ENCODE measurements around the gene ARID1B. TPM values are rescaled to one million over a fixed set of nuclear protein-coding genes. Genes with fewer than 3 reads are reported as not detected.
A peak's percentile ranks its signal among the peaks of the same experiment; 100 is the strongest.

The ARID1B gene
- total RNA-seq, 1 experiment from 2014 or later, result 60.3 TPM

DNA sequence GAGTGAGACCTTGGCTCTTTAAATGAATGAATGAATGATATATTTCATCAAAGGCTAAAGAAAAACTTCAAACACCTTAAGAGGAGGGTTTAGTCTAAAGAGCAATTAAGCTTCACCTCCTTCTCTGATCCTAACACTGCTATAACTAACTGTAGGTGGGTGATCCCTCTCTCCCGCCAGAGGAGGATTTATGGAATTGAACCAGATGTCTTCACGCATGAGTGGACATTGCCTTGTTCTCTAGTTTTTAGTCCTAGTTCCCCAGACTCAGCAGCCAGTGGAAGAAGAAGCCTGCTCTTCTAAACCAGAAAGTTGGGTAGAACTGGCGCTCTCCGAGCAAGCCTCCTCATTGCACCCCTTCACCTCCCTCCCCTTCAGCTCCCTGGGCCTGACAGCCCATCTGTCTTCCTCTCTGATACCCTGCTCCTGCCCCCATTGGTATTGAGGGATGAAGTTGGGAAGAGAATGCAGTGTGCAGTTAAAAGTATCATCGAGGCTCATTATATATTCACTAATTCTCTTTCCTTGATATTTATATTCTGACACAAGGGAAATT lies 142.7 kb downstream of the ARID1B start (continued):
- TF ChIP-seq, protein P1, sequence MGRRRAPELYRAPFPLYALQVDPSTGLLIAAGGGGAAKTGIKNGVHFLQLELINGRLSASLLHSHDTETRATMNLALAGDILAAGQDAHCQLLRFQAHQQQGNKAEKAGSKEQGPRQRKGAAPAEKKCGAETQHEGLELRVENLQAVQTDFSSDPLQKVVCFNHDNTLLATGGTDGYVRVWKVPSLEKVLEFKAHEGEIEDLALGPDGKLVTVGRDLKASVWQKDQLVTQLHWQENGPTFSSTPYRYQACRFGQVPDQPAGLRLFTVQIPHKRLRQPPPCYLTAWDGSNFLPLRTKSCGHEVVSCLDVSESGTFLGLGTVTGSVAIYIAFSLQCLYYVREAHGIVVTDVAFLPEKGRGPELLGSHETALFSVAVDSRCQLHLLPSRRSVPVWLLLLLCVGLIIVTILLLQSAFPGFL (CRISPR knock-in tag; IDR thresholded peaks at IDR 0.05; ENCODE audit: borderline replicate concordance), result no peak
- no peak for TF ChIP-seq ESRRA (CRISPR knock-in tag; IDR thresholded peaks at IDR 0.05; ENCODE audit: borderline replicate concordance)
- TF ChIP-seq, protein P2, sequence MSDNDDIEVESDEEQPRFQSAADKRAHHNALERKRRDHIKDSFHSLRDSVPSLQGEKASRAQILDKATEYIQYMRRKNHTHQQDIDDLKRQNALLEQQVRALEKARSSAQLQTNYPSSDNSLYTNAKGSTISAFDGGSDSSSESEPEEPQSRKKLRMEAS (CRISPR knock-in tag; IDR thresholded peaks at IDR 0.05), result no peak

DNA sequence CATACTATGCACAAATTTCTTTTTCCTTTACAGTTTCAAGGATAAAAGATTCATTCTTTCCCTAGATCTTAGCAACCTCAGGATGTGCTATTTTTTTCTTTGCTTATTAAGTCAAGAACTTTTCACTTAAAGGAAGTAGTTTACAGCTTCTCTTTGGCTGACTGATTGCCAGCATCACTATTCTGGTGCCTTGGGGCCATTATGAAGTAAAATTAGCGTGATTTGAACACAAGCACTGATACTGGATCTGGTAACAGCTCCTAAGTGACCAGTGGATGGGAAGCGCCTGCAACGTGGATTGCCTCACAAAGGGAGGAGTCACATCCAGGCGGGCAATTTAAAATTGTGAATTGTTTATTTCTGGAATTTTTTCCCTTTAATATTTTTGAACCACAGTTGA lies 147.1 kb downstream of the ARID1B start:
- Mint-ChIP-seq H3K9me3 (0 out of 2 replicates have a peak, but pooled peaks cover 3% of the 10 kb centered on the region), H3K4me3 (no peak overlapping the region), H3K36me3 (peaks cover 2% of the 10 kb centered on the region; the same call in 1 of the 2 replicates), H3K27me3 (ENCODE audit: low read depth) (no peaks in the 10 kb centered on the region), H3K27ac (peak overlapping the region; percentile 52), H3K4me1 (peaks cover 64% of the 10 kb centered on the region)
- DNase-seq (ENCODE audit: low spot score) (no peak), ATAC-seq (no peak)
- POLR2A ChIA-PET, result interaction anchor here (0.7 kb wide), 1 partner anchor 1585 kb away, joined by 10 read pairs; no protein-coding TSS in a partner anchor
- CTCF ChIA-PET, result interaction anchor here (0.7 to 2.0 kb wide), 4 partner anchors 9 to 1982 kb away, joined by 4 to 8 read pairs (median 4); no protein-coding TSS in a partner anchor
- TF ChIP-seq, protein P3, sequence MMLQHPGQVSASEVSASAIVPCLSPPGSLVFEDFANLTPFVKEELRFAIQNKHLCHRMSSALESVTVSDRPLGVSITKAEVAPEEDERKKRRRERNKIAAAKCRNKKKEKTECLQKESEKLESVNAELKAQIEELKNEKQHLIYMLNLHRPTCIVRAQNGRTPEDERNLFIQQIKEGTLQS (CRISPR knock-in tag; conservative IDR thresholded peaks at IDR 0.05), result no peak

DNA sequence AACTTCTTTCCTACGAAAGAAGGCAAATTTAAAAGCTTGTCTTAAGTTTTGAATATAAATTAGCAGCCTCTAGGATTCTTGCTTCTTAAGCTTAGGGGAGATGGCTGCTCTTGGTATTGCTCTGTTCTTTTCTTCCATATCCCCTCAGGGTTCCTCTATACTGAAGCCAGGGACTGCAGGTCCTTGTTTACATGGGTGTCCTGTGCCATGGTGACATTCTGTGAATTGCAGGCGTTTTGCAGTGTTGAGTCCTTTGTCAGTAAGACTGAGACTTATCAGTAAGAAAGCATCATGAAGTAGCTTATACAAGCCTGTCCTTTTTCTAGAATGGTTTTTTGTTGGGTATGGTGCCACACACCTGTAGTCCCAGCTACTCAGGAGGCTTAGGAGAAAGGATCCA lies 147.8 kb downstream of the ARID1B start:
- TF ChIP-seq TEAD1 (CRISPR knock-in tag; IDR thresholded peaks at IDR 0.05) (no peak), ATF1 (CRISPR knock-in tag; IDR thresholded peaks at IDR 0.05) (no peak), ZNF121 (CRISPR knock-in tag; IDR thresholded peaks at IDR 0.05) (0 out of 2 replicates have a peak, but pooled peaks have one; percentile 44), TP53 (CRISPR knock-in tag; IDR thresholded peaks at IDR 0.05) (no peak)
- TF ChIP-seq, protein P4, sequence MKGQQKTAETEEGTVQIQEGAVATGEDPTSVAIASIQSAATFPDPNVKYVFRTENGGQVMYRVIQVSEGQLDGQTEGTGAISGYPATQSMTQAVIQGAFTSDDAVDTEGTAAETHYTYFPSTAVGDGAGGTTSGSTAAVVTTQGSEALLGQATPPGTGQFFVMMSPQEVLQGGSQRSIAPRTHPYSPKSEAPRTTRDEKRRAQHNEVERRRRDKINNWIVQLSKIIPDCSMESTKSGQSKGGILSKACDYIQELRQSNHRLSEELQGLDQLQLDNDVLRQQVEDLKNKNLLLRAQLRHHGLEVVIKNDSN (CRISPR knock-in tag; IDR thresholded peaks at IDR 0.05), result no peak
- TF ChIP-seq, protein P5, sequence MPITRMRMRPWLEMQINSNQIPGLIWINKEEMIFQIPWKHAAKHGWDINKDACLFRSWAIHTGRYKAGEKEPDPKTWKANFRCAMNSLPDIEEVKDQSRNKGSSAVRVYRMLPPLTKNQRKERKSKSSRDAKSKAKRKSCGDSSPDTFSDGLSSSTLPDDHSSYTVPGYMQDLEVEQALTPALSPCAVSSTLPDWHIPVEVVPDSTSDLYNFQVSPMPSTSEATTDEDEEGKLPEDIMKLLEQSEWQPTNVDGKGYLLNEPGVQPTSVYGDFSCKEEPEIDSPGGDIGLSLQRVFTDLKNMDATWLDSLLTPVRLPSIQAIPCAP (CRISPR knock-in tag; IDR thresholded peaks at IDR 0.05), result no peak
- TF ChIP-seq, protein P6, sequence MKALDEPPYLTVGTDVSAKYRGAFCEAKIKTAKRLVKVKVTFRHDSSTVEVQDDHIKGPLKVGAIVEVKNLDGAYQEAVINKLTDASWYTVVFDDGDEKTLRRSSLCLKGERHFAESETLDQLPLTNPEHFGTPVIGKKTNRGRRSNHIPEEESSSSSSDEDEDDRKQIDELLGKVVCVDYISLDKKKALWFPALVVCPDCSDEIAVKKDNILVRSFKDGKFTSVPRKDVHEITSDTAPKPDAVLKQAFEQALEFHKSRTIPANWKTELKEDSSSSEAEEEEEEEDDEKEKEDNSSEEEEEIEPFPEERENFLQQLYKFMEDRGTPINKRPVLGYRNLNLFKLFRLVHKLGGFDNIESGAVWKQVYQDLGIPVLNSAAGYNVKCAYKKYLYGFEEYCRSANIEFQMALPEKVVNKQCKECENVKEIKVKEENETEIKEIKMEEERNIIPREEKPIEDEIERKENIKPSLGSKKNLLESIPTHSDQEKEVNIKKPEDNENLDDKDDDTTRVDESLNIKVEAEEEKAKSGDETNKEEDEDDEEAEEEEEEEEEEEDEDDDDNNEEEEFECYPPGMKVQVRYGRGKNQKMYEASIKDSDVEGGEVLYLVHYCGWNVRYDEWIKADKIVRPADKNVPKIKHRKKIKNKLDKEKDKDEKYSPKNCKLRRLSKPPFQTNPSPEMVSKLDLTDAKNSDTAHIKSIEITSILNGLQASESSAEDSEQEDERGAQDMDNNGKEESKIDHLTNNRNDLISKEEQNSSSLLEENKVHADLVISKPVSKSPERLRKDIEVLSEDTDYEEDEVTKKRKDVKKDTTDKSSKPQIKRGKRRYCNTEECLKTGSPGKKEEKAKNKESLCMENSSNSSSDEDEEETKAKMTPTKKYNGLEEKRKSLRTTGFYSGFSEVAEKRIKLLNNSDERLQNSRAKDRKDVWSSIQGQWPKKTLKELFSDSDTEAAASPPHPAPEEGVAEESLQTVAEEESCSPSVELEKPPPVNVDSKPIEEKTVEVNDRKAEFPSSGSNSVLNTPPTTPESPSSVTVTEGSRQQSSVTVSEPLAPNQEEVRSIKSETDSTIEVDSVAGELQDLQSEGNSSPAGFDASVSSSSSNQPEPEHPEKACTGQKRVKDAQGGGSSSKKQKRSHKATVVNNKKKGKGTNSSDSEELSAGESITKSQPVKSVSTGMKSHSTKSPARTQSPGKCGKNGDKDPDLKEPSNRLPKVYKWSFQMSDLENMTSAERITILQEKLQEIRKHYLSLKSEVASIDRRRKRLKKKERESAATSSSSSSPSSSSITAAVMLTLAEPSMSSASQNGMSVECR (CRISPR knock-in tag; IDR thresholded peaks at IDR 0.05; ENCODE audit: borderline replicate concordance), result no peak
- peak overlapping the region; percentile 80; the same call in 1 of the 2 replicates for H3K27ac Mint-ChIP-seq
- peaks cover 65% of the 10 kb centered on the region for H3K4me1 Mint-ChIP-seq
- DNase-seq (ENCODE audit: low spot score) (no peak), ATAC-seq (no peak)
- ChIA-PET POLR2A (interaction anchor here (0.6 kb wide), 1 partner anchor 118 kb away, joined by 4 read pairs; no protein-coding TSS in a partner anchor), CTCF (interaction anchor here (1.1 to 2.0 kb wide), 3 partner anchors 9 to 49 kb away, joined by 4 to 8 read pairs (median 4); no protein-coding TSS in a partner anchor)
- H3K9me3 Mint-ChIP-seq, result 0 out of 2 replicates have a peak, but pooled peaks cover 3% of the 10 kb centered on the region
- no peaks in the 10 kb centered on the region for H3K27me3 Mint-ChIP-seq (ENCODE audit: low read depth)
- H3K4me3 Mint-ChIP-seq, result no peak overlapping the region
- H3K36me3 Mint-ChIP-seq, result peaks cover 2% of the 10 kb centered on the region; the same call in 1 of the 2 replicates
